GM21515 (cell line): ENCODE results near the gene ROR2.

ENCODE experiments used
- ATAC-seq: cut with Tn5 transposase; IDR thresholded peaks from one replicate; pipeline ENCODE4 v1.9.1; 2021; ENCODE audit not compliant: unreplicated experiment

ROR2 gene

DNA sequence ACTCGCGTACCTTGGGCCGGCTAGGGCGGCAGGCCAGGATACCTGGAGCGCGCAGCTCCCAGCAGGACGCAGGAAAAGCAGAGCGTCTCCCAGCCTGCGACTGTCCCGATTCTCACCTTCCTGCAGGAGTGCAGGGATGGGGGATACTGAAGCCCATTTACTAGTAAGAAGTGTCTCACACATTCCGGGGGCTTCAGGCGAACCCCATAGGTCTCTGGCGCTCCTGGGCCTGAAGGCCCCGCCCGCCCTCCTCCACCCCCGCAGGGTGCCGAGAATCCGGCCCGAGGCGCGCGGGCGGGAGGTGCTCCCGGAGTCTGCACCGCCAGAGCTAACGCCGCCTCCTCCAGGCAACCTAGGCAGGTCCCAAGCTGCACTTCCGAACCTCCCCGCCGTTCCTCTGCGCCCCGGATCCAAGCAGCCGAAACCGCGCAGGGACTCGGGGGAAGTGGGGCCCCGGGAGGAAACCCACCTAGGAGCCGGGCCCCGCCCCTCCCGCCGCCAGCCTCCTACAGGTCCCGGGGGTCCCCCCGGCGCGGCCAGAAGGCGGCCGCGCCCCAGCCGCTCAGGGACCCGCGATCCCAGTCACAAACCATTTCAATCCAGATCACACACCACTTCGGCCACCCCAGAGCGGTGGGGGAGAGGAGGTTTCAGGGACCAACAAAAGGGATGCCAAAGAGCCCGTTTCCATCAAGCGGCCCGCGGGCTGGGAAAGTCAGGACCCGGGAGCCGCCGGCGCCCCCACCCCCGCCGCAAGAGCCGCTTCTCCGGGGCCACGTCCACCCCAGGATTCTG, 1.2 kb downstream of the ROR2 start:
- no peak for ATAC-seq

DNA sequence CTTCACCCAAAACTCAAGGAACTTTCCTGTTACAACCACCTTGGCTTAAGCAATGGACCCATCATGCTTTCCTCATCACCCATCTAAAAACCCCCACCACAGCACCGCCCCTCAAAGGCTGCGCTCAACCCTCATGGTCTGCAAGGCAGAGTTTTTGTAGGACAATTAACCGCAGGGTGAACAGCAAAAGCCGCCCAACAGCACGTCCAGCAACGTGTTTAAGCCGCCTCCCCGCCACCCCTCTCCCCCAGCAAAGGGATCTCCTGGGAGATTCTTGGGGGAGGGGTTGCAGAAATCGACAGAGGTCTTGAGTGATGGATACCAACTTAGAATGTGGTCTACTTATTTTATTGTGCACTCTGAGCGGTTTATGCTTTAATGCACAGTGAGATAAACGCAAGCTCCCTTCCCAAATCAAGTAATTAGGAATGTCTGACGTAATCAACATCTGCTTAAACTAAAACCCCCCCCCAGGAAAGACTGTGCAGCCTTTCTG, 1.9 kb downstream of the ROR2 start:
- ATAC-seq = no peak

DNA sequence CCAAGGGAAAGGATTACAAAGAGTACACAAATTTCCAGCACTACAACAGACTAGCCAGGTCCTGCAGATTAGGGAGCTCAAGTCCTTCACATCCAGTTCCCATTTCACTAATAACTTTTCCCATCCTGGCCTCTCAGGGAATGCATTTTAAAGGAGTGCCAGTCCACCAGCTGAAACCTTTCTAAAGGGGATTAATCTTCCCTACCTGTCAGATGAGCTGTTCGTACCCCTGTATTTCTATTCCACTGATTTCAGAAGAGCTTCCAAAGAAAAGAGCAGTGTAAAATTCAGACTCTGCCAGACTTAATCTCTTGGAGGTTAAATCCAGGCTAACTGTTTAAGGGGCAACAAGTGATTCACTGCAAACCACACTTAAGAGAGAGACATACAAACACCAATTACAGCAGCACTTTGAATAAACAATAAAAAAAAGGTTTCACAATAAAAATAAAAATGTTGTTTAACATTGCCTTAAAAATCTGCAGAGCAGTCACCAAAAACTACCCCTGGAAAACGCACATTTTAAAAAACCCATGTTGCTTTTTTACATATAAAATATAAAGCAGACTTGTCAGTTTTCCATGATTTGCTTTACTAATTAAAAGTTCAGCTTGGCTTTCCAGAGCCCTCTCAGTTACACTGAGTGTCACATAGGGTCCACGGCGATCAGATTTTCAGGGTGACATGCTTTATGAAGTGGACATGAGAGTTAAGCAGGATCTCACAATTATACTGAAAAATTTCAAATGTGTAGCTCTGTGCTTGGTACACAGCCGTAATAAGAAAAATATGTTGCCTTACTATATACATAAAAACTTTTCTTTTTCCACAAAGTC, 3.2 kb downstream of the ROR2 start:
- no peak for ATAC-seq

DNA sequence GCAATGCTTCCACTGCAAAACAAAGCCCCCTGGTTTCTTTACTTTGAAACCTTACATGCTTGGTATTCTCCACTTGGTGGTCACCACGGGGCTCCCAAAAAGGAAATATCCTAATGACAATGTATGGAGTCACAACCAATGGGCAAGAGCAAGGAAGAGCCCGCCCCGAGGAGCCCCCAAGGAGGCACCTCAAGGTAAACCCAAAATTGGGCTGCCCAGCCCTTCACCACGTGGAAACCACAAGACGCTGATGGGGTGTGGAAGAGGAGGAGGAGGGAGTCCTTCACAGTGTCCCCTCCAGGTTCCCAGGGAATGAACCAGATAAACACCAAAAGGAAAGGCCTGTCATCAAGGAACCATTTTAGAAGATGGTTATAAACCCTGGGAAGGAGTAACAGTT, 3.8 kb downstream of the ROR2 start:
- no peak for ATAC-seq

DNA sequence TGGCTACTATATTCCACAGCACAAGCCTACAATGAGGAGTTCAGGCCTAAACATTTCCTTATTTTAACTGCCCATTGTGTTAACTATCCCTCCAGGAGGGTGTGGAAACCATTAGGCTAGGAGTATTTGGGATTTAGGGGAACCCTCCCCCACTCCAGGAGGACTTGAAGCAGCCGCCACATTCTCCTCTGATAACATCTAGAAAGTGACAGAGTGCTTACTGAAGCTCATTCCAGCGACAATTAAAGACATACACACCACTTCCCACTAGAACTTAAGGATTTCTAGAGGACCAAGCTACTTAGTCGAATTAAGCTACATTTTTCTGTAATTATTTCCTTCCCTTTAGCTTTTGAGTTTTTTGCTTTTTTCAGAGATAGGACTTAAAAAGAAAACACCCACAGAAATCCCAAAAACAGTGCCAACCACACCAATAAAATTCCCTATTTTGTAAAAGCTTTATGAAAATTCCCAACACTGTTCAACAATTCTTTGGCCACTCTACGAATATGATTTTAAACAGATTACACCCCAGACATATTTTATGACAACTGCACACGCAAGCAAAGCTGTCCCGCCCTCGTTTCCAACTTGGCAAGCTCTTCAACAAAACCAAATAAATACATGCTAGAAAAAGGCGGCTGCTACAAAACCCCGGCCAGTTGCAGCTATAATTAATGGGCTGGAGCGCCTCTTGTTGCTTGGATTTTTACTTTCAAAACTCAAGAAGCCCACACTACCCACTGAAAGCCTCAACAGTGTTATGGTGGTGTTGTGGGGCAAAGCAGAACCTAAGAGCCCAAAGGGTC, 4.5 kb downstream of the ROR2 start:
- no peak for ATAC-seq

DNA sequence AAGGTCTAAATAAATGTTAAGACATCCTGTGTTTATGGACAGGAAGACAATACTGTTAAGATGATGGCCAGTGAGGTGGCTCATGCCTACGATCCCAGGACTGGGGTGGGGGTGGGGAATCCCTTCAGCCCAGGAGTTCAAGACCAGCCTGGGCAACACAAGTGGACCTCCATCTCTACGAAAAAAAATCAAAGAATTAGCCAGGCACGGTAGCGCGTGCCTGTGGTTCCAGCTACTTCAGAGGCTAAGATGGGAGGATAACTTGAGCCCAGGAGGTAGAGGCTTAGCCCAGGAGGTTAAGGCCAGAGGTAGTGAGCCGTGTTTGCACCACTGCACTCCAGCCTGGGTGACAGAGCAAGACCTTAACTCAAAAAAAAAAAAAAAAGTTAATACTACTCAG, 5.3 kb downstream of the ROR2 start:
- no peak for ATAC-seq

DNA sequence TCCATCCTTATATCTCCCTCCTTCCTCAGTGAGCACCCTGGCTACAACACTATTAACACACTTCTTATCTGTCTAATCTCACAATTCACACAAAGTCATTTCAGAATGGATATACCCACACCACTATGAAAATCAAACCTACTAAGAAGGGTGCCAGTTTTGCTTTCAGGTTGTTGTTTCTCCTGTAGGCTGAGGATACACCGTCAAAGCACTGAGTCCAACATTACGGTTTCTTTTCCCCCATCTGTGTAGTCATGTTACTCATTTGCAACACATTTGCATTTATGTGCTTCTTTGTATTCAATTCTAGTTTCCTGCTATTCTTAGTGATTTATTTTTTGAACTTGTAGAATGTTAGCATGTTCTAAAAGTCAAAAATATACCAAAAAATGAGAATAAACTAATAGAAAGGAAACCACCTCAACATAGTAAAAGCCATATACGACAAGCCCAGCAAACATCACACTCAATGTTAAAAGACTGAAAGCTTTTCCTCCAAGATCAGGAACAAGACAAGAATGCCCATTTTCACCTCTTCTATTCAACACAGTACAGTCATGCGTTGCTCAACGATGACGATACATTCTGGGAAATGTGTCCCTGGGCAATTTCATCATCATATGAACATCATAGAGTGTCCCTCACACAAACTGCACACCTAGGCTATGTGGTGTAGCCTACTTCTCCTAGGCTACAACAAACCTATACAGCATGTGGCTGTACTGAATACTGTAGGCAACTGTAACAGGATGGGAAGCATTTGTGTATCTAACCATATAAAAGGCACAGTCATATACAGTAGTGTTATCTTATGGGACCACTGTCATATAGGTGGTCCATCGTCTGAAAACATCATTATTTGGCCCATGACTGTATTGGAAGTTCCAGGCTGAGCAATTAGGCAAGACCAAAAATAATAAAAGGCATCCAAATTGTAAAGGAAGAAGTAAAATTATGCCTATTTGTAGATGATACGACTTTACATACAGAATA, 6.3 kb downstream of the ROR2 start:
- no peak for ATAC-seq

DNA sequence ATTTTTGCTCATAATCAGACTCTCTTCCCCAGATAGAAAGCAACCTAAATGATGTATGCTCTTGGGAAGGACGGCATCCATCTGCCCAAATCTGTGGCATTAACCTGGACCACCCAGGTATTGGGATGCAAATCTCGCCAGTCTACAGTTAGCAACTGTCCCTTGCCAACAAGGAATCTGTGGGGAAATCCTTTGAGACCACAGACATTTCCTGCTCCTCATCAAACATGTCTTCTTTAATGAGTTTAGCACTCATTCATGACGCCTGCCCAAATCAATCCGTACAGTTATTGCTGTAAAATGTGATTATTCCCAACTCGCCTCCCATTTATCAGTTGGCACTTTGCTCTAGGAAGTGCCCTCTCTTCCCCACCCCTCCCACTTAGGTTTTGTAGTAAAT, 7.8 kb downstream of the ROR2 start:
- ATAC-seq = no peak

DNA sequence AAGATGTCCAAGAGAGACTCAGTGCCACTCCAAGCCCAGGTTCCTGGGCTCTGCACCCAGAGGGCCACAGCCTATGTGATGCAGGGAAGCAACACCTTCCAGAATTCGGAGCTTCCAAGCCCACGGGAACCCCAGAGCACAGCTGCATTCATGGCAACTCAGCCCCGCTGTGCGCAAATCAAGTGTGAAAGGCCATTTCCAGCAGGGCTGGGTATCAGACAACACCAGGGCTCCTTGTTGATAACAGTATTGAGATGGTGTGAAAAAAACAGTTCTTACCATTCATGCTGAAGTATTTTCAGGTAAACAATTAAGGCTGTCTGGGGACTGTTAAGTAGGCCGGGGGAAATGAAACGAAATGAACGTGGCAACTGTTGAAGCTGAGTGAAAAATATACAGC, 10.1 kb downstream of the ROR2 start:
- no peak for ATAC-seq

DNA sequence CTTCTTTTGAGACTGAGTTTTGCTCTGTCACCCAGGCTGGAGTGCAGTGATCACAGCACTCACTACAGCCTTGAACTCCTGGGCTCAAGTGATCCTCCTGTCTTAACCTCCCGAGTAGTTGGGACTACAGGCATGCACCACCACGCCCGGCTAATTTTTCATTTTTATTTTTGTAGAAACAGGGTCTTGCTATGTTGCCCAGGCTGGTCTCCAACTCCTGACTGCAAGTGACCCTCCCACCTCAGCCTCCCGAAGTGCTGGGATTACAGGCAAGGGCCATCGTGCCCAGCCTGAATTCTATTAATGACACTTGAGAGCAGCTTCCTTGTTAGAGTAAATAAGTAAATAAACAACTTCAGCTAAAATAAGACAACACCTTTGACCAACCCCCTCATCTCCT, 12.3 kb downstream of the ROR2 start:
- no peak for ATAC-seq

DNA sequence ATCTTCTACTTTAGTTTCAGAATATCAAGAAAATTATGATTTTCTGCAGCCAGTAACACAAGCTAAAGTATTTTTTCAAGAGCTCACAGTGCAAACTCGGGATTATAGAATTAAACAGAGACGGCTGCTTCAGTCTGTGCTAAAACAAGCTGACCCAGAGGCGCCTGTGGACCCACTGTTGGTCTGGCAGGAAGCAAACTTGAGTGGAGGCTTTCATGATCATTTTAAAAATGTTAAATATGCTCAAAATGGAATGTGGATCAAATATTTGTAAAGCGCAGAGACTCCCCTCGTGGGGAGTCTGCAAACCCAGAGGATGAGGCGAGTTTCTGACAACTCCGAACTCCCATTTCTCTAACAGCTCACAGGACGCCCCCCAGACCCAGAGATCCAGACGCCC, 13.0 kb downstream of the ROR2 start:
- no peak for ATAC-seq

DNA sequence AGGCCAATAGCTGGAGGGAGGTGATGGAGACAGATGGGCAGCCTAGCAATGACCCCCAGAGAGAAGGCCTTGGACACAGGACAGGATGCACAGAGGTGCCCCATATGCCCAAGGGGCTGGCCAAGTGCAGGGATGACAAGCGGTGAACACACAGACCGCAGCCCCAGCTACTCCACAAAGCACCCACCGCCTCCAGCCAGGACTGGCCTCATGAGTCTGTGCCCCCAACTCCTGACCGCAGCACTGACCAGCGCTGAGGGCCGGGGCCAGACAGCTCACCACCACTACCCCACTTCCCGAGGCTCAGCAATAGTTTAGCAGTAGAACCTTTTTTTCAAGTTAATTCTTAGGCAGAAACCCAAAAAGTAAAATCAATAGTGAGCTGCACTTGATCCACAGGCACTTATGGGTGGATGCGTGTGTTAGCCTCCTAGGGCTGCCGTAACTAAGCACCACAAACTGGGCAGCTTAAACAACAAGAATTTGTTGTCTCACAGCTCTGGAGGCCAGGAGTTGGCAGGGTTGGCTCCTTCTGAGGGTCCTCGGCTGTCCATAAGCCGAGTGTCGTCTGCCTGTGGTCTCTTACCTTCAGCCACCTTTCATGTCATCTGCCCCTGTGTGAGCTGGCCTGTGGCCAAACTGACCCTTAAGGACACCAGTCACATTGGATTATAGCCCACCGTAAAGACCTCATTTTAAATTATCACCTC, 14.1 kb downstream of the ROR2 start:
- no peak for ATAC-seq

DNA sequence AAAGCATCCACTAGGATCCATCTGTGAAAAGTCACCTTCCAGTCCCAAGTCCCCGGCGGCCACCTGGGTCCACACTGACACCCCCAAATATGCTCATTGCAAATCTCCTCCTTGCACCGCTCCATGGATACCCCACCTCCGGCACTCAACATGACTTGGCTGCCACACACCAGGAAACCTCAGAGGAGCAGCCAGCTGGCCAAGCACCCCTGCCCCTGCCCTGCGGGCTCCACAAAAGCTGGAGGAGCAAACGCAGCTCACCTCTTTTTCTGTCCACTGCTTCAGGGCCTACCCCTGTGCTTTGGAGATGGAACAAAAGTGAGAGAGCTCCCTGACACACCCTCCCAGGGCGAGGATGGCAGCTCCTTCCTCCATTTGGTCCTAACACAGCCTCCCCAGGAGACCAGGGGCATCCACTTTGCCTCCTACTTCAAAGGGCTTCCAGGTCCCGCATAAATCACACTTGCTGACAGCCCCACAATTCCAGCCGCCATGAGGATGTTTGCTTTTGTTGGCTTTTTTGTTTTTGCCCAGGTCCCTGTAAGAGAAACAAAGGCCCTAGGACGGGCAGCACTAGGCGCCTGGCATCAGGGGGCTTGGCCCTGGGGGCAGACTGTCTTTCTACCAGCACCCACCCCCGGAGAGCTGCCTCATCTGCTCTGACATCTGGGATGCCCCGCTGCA, 14.8 kb downstream of the ROR2 start:
- ATAC-seq = no peak

DNA sequence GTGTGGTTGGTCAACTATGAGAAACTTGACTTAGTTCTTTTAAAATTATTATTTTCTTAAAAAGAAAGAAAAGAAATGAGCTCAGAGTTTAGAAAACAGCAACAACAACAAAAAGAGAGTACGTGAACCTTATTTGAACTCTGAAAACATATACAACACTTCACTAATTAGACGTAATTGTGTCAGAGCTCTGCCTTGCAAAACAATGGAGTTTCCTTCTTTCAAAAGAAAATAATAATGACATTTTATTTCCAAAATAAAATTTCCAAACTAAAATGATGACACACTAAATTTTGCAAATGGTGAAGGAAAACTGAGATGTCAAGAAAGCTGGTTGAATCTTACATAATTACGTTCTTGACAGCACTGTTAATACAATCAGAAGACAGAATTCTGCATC, 15.4 kb downstream of the ROR2 start:
- no peak for ATAC-seq

DNA sequence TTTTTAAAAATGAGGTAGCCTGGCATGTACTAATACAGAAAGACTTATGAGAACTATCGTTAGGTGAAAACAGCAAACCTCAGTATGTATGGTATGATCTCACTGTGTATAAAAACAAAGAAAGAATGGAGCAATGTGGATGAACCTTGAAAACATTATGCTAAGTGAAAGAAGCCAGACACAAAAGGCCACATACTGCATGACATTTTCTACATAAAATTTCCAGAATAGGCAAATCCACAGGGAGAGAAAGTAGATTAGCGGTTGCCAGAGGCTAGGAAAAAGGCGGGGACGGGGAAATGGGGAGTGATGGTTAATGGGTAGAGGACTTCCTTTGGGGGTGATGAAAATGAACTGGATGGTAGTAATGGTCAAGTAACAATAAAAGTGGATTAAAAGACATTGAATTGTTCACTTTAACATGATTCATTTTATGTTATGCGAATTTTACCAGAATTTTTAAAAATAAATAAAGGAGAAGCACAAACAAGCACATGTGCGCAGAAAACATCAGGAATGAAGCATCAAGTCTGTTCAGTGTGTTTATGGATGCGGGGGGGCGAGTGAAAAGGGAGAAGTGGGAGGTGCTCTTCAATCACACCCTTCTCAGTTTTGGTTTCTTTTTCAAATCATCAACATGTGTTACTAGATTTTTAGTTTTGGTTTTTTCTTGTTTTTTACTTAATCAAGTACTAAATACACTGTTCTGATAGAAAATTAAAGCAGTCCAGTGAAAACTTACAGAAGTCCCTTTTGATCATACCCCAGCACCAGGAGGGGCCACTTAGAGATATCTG, 16.3 kb downstream of the ROR2 start:
- no peak for ATAC-seq

DNA sequence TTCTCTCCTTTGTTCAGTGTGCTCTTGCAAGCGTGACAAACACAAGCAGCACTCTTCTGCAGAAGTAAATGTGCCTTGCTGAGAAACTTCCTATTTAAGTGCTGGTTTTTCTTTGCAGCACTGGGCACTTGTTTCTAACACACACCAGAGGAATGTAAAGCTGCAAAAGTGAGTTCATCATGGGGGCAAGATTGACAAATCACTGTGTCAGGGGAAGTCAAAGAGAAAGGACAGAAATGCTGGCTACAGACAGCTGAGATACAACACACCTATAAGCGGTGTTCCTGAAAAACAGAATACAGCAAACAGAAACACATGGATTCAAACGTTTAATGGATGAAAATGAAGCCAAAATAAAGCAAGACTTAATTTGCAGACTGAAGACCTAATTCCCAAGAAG, 19.6 kb downstream of the ROR2 start:
- ATAC-seq = no peak

DNA sequence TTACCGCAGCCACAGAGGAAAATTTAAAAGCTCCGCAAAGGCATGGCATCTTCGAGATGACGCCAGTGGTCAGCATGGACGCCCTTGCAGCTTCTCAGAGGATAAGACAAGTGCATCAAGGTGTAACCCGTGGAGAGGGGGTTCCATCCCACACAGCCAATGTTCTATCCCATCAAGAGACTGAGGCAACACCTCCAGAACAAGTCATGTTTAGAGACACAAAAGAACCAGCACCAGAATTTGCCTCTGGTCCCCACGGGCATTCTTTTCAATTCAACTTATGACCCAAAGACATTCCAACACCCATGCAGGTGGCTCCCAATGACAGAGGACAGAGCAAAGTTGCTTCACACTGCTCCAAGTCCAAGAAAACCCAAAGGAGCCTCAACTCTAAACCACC, 20.7 kb downstream of the ROR2 start:
- ATAC-seq = no peak

DNA sequence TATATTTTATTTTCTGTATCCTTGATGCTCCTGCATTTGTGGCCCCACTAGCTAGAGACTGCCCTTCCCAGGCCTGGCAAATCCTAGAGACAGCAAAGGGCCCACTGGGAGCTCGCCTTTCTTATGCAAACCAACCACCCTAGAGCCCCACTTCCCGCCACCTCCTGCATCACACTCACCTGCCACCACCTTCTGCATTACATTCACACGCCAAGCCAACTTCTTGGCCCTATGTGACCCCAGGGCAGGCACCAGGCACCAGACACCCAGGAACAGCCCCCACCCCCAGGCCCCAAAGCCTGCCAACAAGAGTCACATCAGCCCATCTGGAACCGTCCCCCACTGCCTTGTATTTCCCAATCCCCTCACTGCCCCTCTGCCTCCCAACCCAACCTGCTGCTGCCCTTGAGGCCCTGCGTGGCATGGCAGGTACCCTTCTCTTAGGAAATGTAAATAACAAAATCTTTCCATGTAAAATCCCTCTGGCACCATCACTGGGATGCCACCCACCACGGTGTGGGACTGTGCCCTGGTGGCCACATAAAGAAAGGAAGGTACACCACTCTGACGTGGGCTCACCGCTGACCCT, 22.0 kb downstream of the ROR2 start:
- no peak for ATAC-seq
